PC-3 (cell line): ENCODE measurements around the gene TRH.

Experiments
- CTCF ChIP-seq: fragments of 300-600 bp; sonication (generic); conservative IDR thresholded peaks from 2 replicates; pipeline ENCODE4 v1.5.1; 2017; ENCODE audit warnings: antibody characterized with exemption, low read depth, mild to moderate bottlenecking, low read length
- EZH2 ChIP-seq: fragments of 300-600 bp; sonication (generic); IDR thresholded peaks from one replicate; pipeline ENCODE4 v1.6.1; 2017; ENCODE audit warnings: antibody characterized with exemption, mild to moderate bottlenecking, low read length; ENCODE audit not compliant: unreplicated experiment
- EZH2phosphoT487 ChIP-seq: fragments of 300-600 bp; sonication (generic); IDR thresholded peaks from 2 replicates; pipeline ENCODE4 v1.6.1; 2018; ENCODE audit warnings: mild to moderate bottlenecking, antibody characterized with exemption, low read length, borderline replicate concordance

GRCh38 chr3:129936757-129937156, 37.8 kb upstream of the TRH start:
- TF ChIP-seq CTCF (no peak), EZH2phosphoT487 (no peak), EZH2 (no peak)
